ENCODE measurements around the gene HCK.

HCK gene

DNA sequence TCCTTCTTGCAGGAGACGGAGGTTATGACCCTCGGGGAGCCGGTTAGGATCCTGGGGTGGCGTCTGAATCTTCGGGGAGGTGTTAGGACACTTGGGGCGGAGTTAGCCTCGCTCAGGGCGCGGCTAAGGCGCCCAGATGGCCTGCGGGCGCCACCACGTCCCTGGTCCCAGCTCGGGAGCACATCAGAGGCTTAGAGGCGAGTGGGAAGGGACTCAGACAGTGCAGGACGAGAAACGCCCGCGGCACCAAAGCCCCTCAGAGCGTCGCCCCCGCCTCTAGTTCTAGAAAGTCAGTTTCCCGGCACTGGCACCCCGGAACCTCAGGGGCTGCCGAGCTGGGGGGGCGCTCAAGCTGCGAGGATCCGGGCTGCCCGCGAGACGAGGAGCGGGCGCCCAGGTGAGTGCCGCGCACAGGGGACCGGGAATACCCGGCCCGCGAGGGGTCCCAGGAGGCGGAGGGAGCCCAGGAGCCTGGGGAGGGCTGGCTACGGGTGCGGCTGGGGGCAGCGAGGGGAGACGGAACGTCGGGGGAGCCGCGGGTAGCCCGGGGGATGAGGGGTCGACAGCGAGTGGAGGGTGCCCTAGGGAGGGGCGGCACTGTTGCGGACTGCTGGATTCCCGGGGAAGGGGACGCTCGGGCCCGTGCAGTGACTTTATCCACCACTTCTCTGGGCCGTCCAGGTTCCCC lies at the start of gene HCK:
Gene HCK, plus strand, starts transcription at position 153 of the 688 bp plus-strand sequence.
- DNase-seq, result no peak

GRCh38 chr20:32003325-32003724 lies 48.7 kb upstream of the HCK start:
- no peak for DNase-seq

DNA sequence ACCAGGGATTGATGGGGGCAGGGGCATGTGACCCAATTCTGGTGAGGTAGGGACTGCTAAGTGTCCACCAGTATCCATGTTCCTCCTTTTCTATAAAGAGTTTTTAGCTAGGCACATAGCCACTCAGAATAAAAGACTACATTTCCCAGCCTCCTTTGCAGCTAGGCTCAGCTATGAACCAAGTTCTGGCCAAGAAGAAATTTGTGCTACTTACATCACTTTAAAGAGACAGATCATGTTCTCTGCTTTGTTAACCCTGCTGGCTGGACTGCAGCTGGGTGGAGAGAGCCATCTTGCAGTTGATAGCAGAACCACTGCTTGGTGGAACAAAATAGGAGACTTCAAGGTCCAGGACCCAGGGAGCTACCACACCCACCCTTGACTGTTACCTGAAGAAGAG lies 47.1 kb upstream of the HCK start:
- DNase-seq, result no peak

- DNase-seq, result no peak
Observed at GRCh38 chr20:32006053-32006452, 46.0 kb upstream of the HCK start.

DNA sequence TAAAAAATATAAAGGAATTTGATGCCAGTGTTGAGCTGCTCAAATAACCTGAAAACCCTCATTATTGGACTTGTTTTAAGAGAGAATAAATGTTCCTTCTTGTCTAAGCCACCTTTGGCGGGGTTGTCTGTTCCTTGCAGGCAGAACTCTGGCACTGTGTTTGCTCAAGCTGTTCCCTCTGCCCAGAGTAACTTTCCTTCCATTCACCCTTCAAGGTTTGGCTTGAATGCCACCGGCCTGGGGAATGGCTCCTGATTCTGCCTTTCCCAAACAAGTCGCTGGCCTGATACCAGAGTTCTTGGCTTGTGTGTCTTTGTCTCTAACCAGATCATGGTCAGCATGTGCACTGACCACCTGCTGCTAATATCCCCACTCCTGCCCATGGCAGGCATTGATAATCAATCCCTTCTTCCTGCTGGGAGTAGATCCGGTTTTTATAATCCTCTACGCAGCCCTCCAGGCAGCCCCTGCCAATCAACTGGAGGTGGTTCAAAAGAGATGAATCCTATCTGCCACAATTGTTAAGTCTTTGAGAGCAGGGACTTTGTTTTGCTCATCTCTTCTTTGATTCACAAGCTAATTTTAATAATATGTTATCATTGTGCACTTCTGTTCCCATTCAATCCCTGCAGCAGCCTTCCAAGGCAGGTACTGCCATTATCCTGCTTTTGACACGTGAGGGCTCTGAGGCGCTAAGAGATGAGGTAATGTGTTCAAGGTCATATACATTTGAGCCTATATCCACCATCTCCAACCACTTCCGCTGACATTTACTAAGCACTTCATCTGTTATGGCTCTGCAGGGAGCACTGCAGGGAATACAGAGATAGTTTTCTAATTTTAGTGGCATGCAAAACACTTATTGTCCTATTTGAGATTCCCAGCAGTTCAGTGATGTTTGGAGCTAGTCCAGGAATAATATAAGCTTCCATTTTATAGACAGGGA lies 44.9 kb upstream of the HCK start:
- peak; percentile 22 for DNase-seq

DNA sequence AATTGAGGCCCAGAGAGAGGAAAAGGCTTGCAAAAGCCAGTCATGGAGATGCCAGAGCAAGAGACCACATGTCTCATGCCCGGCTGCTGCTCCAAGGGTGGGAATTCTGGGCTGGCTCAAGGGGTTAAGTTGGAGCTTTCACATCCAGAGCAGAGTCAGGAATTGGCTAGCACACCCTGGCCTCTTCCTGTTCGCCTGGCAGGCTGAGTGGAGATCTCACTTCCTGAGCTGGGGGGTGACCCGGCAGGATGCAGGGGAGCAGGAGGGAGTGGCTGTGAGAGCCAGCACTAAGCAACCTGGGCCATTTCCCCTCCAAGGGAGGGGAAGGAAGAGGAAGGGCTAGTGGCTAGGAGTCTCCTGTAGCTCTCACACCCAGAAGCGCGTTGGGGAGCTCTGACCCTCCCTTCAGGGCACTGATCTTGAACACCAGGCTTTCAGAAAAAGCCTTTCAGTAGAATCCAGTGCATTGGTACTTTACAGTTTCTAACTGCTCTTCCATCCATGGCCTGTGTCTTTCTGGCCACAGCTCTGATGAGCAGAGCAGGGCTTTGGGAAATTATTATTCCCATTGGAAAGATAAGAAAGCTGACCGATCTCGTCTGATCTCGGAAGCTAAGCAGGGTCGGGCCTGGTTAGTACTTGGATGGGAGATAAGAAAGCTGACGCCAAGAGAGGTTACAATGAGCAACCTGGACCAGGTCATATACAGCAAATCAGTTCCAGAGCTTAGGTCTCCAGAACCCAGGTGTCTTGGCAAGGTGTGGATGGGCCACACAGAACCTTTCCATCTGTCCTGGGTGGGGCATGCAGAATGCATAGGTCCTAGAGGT lies 44.0 kb upstream of the HCK start:
- DNase-seq, result no peak

GRCh38 chr20:32009564-32009963 lies 42.5 kb upstream of the HCK start:
- no peak for DNase-seq

- DNase-seq, result no peak
Observed at GRCh38 chr20:32010101-32010500, 41.9 kb upstream of the HCK start, which contains the start of gene CCM2L. CCM2L (plus strand) TSS chr20:32010438; CDS start chr20:32010455, 17 bp downstream.

GRCh38 chr20:32010666-32011065 lies 41.4 kb upstream of the HCK start:
- no peak for DNase-seq

GRCh38 chr20:32012159-32012688 lies 39.8 kb upstream of the HCK start:
- no peak for DNase-seq

DNA sequence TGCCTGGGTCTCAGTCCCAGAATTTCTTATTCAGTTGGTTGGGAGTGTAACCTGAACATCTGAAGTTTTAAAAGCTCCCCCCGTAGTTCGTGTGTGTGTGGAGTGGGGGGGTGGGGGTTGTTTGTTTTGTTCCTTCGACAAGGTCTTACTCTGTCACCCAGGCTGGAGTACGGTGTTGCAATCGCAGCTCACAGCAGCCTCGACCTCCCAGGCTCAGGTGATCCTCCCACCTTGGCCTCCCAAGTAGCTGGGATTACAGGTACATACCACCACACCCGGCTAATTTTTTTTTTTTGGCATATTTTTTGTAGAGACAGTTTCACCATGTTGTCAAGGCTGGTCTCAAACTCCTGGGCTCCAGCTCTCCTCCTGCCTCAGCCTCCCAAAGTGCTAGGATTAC lies 38.7 kb upstream of the HCK start:
- DNase-seq, result no peak

DNA sequence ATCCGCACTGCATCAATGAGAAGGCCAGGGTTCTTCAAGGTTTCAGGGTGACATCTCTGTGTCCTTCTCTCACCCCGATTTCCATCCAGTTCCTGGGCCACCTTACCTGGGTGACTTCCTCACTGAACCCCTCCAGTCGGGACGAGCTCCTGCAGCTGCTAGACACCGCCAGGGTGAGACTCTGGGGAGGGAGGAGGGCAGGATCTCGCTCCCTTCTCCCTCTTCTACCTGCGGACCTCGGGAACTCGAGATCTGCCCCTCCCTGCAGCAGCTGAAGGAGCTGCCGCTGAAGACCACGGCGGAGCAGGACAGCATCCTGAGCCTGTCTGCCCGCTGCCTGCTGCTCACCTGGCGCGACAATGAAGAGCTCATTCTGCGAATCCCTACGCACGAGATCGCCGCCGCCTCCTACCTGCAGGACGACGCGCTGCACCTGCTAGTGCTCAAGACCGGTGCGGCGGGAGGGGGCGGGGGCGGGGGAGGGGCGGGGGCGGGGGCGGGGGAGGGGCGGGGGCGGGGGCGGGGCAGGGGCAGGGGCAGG lies 34.3 kb upstream of the HCK start:
- no peak for DNase-seq

DNA sequence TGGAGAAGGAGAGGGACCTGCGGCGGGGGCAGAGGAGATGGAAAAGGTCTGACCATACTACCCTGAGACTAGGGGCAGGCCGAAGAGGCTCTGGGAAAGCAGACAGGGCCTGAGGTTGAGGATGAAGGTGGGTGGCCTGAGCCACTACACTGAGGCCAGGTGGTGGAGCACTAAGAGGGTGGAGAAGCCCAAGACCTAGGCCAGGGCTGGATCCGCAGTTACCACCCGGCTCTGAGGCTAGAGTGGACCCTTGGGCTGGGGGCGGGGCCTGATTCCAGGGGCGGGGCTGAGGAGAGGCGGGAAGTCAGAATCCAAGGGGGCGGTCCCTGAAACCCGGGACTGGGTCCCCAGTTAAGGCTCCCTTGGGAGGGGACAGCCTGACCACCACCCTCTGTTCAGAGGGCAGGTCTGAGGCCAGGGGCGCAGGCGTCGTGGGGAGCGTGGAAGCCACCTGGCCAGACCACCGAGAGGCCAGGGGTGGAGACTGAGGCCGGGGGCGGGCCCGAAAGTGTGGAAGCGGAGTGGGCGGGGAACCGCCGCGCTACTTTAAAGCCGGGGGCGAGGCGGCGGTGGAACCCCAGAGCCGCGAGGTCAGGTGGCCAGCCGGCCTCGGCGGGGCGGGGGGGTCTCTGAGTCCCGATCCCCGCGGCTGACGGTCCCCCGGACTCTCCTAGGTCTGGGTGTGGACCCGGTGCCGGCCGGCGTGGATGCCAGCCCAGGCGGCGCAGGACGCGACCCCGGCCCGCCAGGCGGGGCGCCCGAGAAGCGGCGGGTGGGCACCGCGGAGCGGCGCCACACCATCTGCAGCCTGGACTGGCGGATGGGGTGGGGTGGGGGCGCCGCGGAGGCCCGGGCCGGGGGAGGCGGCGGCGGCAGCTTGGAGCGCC lies 33.5 kb upstream of the HCK start:
- no peak for DNase-seq

- DNase-seq, result no peak
Observed at GRCh38 chr20:32019156-32019510, 32.9 kb upstream of the HCK start.

- no peak for DNase-seq
Observed at GRCh38 chr20:32019563-32020463, 32.2 kb upstream of the HCK start.

GRCh38 chr20:32021091-32021490 lies 31.0 kb upstream of the HCK start:
- no peak for DNase-seq

GRCh38 chr20:32024683-32025295 lies 27.3 kb upstream of the HCK start:
- DNase-seq, result no peak

DNA sequence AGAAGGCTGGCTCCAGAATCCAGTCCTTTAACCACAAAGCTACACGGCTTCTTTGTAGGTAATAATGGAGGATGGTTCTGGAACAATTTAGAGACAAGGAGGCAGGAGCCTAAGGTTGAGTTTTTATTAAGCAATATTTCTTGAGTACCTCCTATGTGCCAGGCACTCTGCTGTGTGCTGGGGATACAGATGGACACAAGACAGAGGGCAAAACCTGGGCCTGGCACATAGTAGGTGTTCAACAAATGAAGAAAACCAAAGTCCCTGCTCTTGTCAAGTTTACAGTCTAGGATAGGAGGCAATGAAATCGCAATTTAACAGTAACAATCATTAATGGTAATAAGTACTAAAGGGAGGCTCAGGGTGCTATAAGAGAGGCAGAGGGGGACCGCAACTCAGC lies 24.4 kb upstream of the HCK start:
- no peak for DNase-seq

DNA sequence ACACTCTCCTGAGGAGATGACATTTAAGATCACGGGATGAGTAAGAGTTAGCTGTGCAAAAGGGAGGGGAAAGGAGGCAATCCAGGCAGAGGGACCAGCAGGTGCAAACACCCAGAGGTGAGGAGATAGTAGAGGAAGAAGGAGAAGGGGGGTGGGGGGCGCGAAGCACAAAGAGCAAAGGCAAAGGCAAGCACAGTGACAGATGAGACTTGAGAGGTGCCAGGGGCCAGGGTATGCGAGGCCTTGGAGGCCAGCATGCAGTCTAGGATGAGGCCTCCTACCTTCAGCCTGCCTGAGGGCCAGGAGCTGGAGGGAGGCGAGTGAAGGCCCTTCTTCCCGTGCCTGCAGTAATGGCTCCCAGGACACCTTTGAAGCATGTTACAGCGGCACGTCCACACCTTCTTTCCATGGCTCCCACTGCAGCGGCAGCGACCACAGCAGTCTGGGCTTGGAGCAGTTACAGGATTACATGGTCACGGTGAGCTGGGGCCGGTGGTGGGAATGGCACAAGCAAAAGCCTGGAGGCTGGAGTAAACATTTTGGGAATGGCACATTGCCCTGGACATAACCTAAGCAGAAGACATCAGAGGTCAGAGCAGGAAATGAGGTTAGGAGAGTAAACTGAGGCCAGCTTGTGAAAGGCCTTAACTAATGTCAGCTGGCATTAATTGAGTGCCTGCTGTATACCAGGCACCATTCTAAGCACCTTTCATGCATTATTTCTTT lies 23.2 kb upstream of the HCK start:
- no peak for DNase-seq

Data from NCI-H446 treated with DMSO at 0.1 percent for 48 hours (cell line).